Heart left ventricle (tissue), 16 donors: ENCODE measurements around the gene KPNA4. TPM values are rescaled to one million over a fixed set of nuclear protein-coding genes. Genes with fewer than 3 reads are reported as not detected.
"Not testable (repeated sequence)": the region's sequence is repeated elsewhere in the genome, so short reads cannot be mapped to it uniquely, and the experiment has no call there.

ENCODE experiments used
- ATAC-seq, 4 donors: fragments of 200-7000 bp; cut with Tn5 transposase; one replicate each; pipeline ENCODE4 v1.9.1; 2020 to 2022; ENCODE audit warnings: moderate library complexity in 4 of 4, mild to moderate bottlenecking in 3 of 4, moderate number of reproducible peaks in 1 of 4
- DNase-seq, 5 donors: peaks; one replicate each; pipeline ENCODE4 v3.0.0-alpha.2; 2020
- H3K27ac ChIP-seq, 12 donors: fragments of 200-600 bp; sonication (generic) in 4 of 12; one replicate each; pipeline versions ENCODE4 v1.5.0 to v1.8.0; 2016 to 2022; ENCODE audit warnings: mild to moderate bottlenecking in 2 of 12
- H3K27me3 ChIP-seq, 9 donors: fragments of 200-600 bp; sonication (generic) in 2 of 9; one replicate each; pipeline versions ENCODE4 v1.5.1 to v1.8.0; 2016 to 2022; ENCODE audit warnings: mild to moderate bottlenecking in 3 of 9
- H3K36me3 ChIP-seq, 9 donors: fragments of 200-600 bp; sonication (generic) in 2 of 9; one replicate each; pipeline versions ENCODE4 v1.5.0 to v1.8.0; 2018 to 2022; ENCODE audit warnings: mild to moderate bottlenecking in 2 of 9
- H3K4me1 ChIP-seq, 12 donors: fragments of 200-600 bp; sonication (generic) in 4 of 12; one replicate each; pipeline versions ENCODE4 v1.5.0 to v1.8.0; 2016 to 2022; ENCODE audit warnings: mild to moderate bottlenecking in 3 of 12
- H3K4me3 ChIP-seq, 12 donors: fragments of 200-600 bp; sonication (generic) in 4 of 12; one replicate each; pipeline versions ENCODE4 v1.5.0 to v1.8.0; 2017 to 2022; ENCODE audit warnings: mild to moderate bottlenecking in 9 of 12, moderate library complexity in 4 of 12
- H3K9me3 ChIP-seq, 12 donors: fragments of 200-600 bp; sonication (generic) in 4 of 12; one replicate each; pipeline versions ENCODE4 v1.5.0 to v1.8.0; 2016 to 2022; ENCODE audit warnings: mild to moderate bottlenecking in 1 of 12
- POLR2A ChIP-seq, 2 donors: fragments of 450-650 bp; IDR thresholded peaks; one replicate each; pipeline ENCODE4 v1.6.1; 2017; ENCODE audit warnings: antibody characterized with exemption in 2 of 2, mild to moderate bottlenecking in 2 of 2, moderate library complexity in 2 of 2
- WGBS, 4 donors: extraction: QIAGEN DNeasy Blood & Tissue Kit in 2 of 4; methylation state at CpG; one replicate each; pipeline versions ENCODE4 v1.1.5 to v1.1.7; 2013 to 2018; 5-methylcytosine and 5-hydroxymethylcytosine counted together
- intact Hi-C, 10 donors: fragments of 100-400 bp; cut with DNase I; formaldehyde crosslinking; loops; one replicate each; pipeline versions ENCODE4 v1.11.1 to v1.14.2; 2022
- polyA plus RNA-seq, 2 donors: library from polyadenylated mRNA; stranded (reverse); fragments of 200-250 nt; gene quantifications; one replicate each; pipeline ENCODE4 v1.2.3, GENCODE V29; 2013
- total RNA-seq, 9 donors: library from RNA; depleted of rRNA in 2 of 9; stranded (reverse); fragments of >200 nt in 2 of 9; fragmentation: NEBNext Ultra II Directional in 3 of 9; extraction: Animal tissue kit (Norgen Biotek cat#: 25700) in 3 of 9; gene quantifications; one replicate each; pipeline versions ENCODE4 v1.1.0 to v1.2.4, GENCODE V29; 2016 to 2023
- TF ChIP-seq, protein P1 (sequence below), 12 donors: fragments of 200-600 bp; sonication (generic) in 4 of 12; IDR thresholded peaks; one replicate each; pipeline versions ENCODE4 v1.5.0 to v1.8.0; 2018 to 2022; ENCODE audit warnings: antibody characterized with exemption in 12 of 12, mild to moderate bottlenecking in 5 of 12
- donor health status: ischemic (EF 13 %, LVEDD 7.1; RV severe dilation, severe dysfunction).
- donor health status: healthy with polysubstance abuse.
- donor health status: DM: no; HTN: yes; CAD: no.
- donor health status: DM: no; HTN: no; CAD: no.
- donor health status: ischemic (EF 25% LVEDD 6.9; RV normal size, moderate dysfunction).
- donor health status: ischemic (EF 25% LVEDD 5.7; RV mildly dilated, moderate dysfunction).
- donor health status: healthy.
- donor health status: DM: yes; HTN: yes; CAD: no.
- donor health status: ischemic (EF 35%, LVEDD 5.7; RV mildly dilated, moderate dysfunction).
- donor health status: nonischemic (EF 11% LVEDD 7.7; RV severe dilation, severe dysfunction).
- donor health status: DM: yes; HTN: yes; CAD: no.
- donor health status: PGD.
- donor health status: ischemic (EF 29% LVEDD 5.4; RV normal size, mild dysfunction).
- donor health status: nonischemic (EF 23%, LVEDD 6.1; RV moderate dilation, normal function).

Gene KPNA4
- total and polyA plus RNA-seq, 11 donors, result 29.1 to 198 (median 128) TPM

DNA sequence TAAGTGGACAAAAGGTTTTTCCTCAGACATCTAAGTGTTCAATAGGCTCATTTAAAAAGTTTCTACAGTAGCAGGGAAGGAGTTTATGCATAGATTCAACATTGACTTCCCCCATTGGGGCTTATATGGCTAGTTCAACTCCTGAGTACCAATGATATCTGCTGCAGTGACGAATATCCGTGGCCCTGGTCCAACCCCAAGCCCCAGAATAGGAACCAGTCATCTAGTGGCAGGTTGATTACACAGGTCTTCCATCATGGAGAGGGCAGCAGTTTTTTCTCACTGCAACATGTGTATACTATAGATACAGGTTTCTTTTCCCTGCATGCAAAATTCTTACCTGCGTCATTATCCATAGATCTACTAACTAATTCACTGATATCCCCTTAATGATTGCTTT lies 45.8 kb upstream of the KPNA4 start:
- intact Hi-C loops, result no loop called here

DNA sequence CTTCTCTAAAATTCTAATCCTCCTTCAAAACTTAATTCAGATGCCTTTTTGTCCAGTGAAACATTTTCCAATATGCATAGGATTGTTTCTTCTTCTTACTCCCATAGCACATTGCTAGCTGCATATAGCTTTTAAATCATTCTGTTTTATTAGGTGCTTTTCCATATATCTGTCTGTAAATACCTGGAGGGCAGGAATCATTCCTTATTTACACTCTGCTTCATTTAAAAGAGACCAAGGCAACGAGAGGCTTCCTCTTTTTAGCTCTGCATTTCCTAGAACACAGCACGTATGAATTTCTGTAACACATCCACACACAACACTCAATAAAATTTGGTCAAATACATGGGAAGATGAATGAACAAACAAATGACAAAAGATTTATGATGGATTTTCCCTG lies 43.5 kb upstream of the KPNA4 start:
- Histone ChIP-seq H3K36me3 (no peaks in the 10 kb centered on the region), H3K4me3 (no peak overlapping the region), H3K4me1 (no peaks in the 10 kb centered on the region), H3K27ac (no peak overlapping the region), H3K27me3 (no peaks in the 10 kb centered on the region), H3K9me3 (peaks cover 0 to 6% (median 0%) of the 10 kb centered on the region in 12 donors)
- no peak for TF ChIP-seq POLR2A (IDR thresholded peaks at IDR 0.05)
- TF ChIP-seq, protein P1, sequence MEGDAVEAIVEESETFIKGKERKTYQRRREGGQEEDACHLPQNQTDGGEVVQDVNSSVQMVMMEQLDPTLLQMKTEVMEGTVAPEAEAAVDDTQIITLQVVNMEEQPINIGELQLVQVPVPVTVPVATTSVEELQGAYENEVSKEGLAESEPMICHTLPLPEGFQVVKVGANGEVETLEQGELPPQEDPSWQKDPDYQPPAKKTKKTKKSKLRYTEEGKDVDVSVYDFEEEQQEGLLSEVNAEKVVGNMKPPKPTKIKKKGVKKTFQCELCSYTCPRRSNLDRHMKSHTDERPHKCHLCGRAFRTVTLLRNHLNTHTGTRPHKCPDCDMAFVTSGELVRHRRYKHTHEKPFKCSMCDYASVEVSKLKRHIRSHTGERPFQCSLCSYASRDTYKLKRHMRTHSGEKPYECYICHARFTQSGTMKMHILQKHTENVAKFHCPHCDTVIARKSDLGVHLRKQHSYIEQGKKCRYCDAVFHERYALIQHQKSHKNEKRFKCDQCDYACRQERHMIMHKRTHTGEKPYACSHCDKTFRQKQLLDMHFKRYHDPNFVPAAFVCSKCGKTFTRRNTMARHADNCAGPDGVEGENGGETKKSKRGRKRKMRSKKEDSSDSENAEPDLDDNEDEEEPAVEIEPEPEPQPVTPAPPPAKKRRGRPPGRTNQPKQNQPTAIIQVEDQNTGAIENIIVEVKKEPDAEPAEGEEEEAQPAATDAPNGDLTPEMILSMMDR (IDR thresholded peaks at IDR 0.05), result no peak
- WGBS, 4 donors, result 61 to 64% (median 63%) methylated on average over 2 of the region's 2 CpGs
- ATAC-seq, result no peak
- intact Hi-C loops, result no loop called here
- DNase-seq, result no peak

More for the DNA sequence above, 45.8 kb upstream of the KPNA4 start:
- Histone ChIP-seq H3K4me1 (peaks cover 0 to 2% (median 0%) of the 10 kb centered on the region in 12 donors), H3K36me3 (no peaks in the 10 kb centered on the region), H3K4me3 (no peak overlapping the region), H3K9me3 (no peaks in the 10 kb centered on the region), H3K27ac (no peak overlapping the region), H3K27me3 (no peaks in the 10 kb centered on the region)
- no peak for DNase-seq
- peak in 1 of 4 donors; percentile 54 for ATAC-seq
- WGBS, 4 donors, result 49 to 72% (median 69%) methylated on average over 3 of the region's 3 CpGs
- no peak for TF ChIP-seq POLR2A (IDR thresholded peaks at IDR 0.05)
- TF ChIP-seq, protein P1 (IDR thresholded peaks at IDR 0.05), result no peak

DNA sequence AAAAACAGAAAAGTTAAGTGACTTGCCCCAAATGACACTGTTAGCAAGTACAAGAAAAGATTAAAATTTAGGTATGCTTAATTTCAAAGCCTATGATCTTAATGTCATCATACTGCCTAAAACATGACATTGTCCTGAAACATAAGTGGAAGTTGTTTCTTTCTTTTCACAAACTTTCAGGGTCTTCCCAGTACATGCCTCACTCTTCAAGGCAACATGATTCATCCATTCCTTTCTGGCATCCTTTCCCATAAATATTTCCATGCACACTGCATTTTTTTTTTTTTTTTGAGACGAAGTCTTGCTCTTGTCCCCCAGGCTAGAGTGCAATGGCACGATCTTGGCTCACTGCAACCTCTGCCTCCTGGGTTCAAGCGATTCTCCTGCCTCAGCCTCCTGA lies 42.5 kb upstream of the KPNA4 start:
- no peaks in the 10 kb centered on the region for H3K27me3 ChIP-seq
- ATAC-seq, result no peak
- H3K4me3 ChIP-seq, result no peak overlapping the region
- no peaks in the 10 kb centered on the region for H3K36me3 ChIP-seq
- intact Hi-C loops, result no loop called here
- TF ChIP-seq, protein P1 (IDR thresholded peaks at IDR 0.05), result no peak
- WGBS, 4 donors, result 57 to 71% (median 64%) methylated on average over 3 of the region's 3 CpGs
- no peak for DNase-seq
- no peaks in the 10 kb centered on the region for H3K4me1 ChIP-seq
- peaks cover 0 to 7% (median 0%) of the 10 kb centered on the region in 12 donors for H3K9me3 ChIP-seq
- H3K27ac ChIP-seq, result no peak overlapping the region

DNA sequence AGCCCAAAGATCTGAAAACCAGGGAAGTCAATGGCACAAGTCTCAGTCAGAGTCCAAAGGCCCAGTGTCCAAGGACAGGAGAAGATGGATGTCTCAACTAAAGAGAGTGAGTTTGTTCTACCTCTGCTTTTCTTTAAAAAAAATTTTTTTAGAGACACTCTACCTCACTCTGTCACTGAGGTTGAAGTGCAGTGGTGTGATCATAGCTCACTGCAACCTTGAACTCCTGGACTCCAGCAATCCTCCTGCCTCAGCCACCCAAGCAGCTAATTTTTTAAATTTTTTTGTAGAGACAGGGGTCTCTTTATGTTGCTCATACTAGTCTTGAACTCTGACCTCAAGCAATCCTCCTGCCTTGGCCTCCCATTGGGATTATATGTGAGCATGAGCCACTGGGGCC lies 39.9 kb upstream of the KPNA4 start:
- no peak overlapping the region for H3K4me3 ChIP-seq
- H3K27me3 ChIP-seq, result no peaks in the 10 kb centered on the region
- H3K9me3 ChIP-seq, result peaks cover 0 to 7% (median 0%) of the 10 kb centered on the region in 12 donors
- no peak for ATAC-seq
- no peaks in the 10 kb centered on the region for H3K36me3 ChIP-seq
- no peaks in the 10 kb centered on the region for H3K4me1 ChIP-seq
- intact Hi-C loops, result no loop called here
- no peak for DNase-seq
- TF ChIP-seq POLR2A (IDR thresholded peaks at IDR 0.05), result no peak
- TF ChIP-seq, protein P1 (IDR thresholded peaks at IDR 0.05), result no peak
- no peak overlapping the region for H3K27ac ChIP-seq

DNA sequence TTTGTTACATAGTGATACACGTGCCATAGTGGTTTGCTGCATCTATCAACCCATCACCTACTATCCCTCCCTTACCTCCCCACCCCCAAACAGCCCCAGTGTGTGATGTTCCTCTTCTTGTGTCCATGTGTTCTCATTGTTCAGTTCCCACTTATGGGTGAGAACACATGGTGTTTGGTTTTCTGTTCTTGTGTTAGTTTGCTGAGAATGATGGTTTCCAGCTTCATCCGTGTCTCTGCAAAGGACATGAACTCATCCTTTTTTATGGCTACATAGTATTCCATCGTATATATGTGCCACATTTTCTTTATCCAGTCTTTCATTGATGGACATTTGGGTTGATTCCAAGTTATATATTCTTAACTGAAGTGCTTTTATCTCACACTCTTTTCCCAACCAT lies 38.5 kb upstream of the KPNA4 start:
- H3K36me3 ChIP-seq, H3K9me3 ChIP-seq, H3K4me3 ChIP-seq, H3K4me1 ChIP-seq, DNase-seq, H3K27me3 ChIP-seq, intact Hi-C loops, ATAC-seq, H3K27ac ChIP-seq: not testable (repeated sequence)
- 79 to 83% (median 80%) methylated on average over 3 of the region's 3 CpGs for WGBS, 4 donors
